Breast epithelium (tissue), 4 donors: Measurements from ENCODE around the gene TRIM67. TPM values are rescaled to one million over a fixed set of nuclear protein-coding genes. Genes with fewer than 3 reads are reported as not detected.
A peak's percentile ranks its signal among the peaks of the same experiment; 100 is the strongest.

Source experiments
- DNase-seq, 2 donors: peaks; one replicate each; pipeline ENCODE4 v3.0.0-alpha.2; 2019; ENCODE audit warnings: low spot score in 2 of 2
- H3K27ac ChIP-seq, 2 donors: fragments of 200-600 bp; sonication (generic) in 1 of 2; one replicate each; pipeline ENCODE4 v1.5.1; 2016 to 2019; ENCODE audit warnings: mild to moderate bottlenecking in 1 of 2
- H3K27me3 ChIP-seq, 2 donors: fragments of 200-600 bp; sonication (generic) in 1 of 2; one replicate each; pipeline versions ENCODE4 v1.5.1 to v1.6.0; 2017 to 2019; ENCODE audit warnings: control low read depth in 1 of 2, mild to moderate bottlenecking in 1 of 2
- H3K36me3 ChIP-seq: fragments of 200-600 bp; one replicate; pipeline ENCODE4 v1.5.1; 2019
- H3K4me1 ChIP-seq, 2 donors: fragments of 200-600 bp; sonication (generic); one replicate each; pipeline ENCODE4 v1.5.1; 2016 to 2019; ENCODE audit warnings: control low read depth in 1 of 2
- H3K4me3 ChIP-seq, 3 donors: fragments of 200-600 bp; sonication (generic); 1 replicate in 2 of 3; 2 replicates in 1 of 3; pipeline ENCODE4 v1.5.1; 2016 to 2019; ENCODE audit warnings: mild to moderate bottlenecking in 3 of 3, moderate library complexity in 2 of 3
- H3K9me3 ChIP-seq, 2 donors: fragments of 200-600 bp; sonication (generic) in 1 of 2; one replicate each; pipeline ENCODE4 v1.5.1; 2016 to 2019; ENCODE audit warnings: control low read depth in 1 of 2
- POLR2A ChIP-seq: fragments of 450-650 bp; IDR thresholded peaks from one replicate; pipeline ENCODE4 v1.6.1; 2016; ENCODE audit warnings: antibody characterized with exemption, mild to moderate bottlenecking, moderate library complexity
- POLR2AphosphoS5 ChIP-seq, 3 donors: sonication (generic); formaldehyde crosslinking; IDR thresholded peaks; one replicate each; pipeline ENCODE4 v1.6.1; 2017; ENCODE audit warnings: antibody characterized with exemption in 3 of 3
- intact Hi-C: fragments of 100-400 bp; cut with DNase I; formaldehyde crosslinking; loops from one replicate; pipeline ENCODE4 v1.15.1; 2023; ENCODE audit warnings: low total_unique reads
- total RNA-seq, 3 donors: library from RNA; depleted of rRNA; stranded (reverse); fragments of >200 nt; gene quantifications; one replicate each; pipeline ENCODE4 v1.1.0, GENCODE V29; 2016
- TF ChIP-seq, protein P1 (sequence below), 3 donors: fragments of 450-650 bp; IDR thresholded peaks; one replicate each; pipeline ENCODE4 v1.5.1; 2016 to 2017; ENCODE audit warnings: antibody characterized with exemption in 3 of 3, mild to moderate bottlenecking in 3 of 3, moderate library complexity in 3 of 3

The TRIM67 gene
- total RNA-seq, 3 donors from 2014 or later, result not detected

DNA sequence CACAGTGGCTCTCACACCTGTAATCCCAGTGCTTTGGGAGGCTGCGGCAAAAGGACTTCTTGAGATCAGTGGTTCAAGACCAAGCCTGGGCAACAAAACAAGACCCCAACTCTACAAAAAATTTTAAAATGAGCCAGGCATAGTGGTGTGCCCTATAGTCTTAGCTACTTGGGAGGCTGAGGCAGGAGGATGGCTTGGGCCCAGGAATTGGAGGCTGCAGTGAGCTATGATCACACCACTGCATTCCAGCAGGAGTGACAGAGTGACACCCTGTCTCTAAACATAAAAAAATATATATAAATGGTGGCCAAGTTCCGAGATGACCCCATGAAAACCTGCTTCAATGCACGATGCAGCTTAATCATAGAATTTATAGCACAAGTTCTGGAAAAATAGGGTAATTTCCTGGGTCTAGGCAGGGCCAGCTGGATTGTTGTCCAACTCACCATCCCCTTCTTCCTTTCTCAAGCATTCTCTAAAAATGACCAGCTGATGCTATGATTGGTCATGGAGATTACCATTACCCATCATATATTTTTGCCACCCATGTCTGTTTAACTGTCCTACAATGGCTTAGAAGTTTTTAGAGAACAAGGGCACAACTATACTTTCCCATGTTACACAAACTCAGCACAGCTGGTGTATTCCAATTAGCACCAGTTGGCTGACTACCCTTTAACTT lies 73.8 kb downstream of the TRIM67 start:
- TF ChIP-seq, protein P1, sequence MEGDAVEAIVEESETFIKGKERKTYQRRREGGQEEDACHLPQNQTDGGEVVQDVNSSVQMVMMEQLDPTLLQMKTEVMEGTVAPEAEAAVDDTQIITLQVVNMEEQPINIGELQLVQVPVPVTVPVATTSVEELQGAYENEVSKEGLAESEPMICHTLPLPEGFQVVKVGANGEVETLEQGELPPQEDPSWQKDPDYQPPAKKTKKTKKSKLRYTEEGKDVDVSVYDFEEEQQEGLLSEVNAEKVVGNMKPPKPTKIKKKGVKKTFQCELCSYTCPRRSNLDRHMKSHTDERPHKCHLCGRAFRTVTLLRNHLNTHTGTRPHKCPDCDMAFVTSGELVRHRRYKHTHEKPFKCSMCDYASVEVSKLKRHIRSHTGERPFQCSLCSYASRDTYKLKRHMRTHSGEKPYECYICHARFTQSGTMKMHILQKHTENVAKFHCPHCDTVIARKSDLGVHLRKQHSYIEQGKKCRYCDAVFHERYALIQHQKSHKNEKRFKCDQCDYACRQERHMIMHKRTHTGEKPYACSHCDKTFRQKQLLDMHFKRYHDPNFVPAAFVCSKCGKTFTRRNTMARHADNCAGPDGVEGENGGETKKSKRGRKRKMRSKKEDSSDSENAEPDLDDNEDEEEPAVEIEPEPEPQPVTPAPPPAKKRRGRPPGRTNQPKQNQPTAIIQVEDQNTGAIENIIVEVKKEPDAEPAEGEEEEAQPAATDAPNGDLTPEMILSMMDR (IDR thresholded peaks at IDR 0.05), result no peak
- TF ChIP-seq POLR2A (no peak), POLR2AphosphoS5 (IDR thresholded peaks at IDR 0.05) (no peak)
- Histone ChIP-seq H3K9me3 (no peaks in the 10 kb centered on the region), H3K36me3 (no peaks in the 10 kb centered on the region), H3K4me1 (no peaks in the 10 kb centered on the region), H3K27me3 (no peaks in the 10 kb centered on the region), H3K4me3 (no peak overlapping the region), H3K27ac (no peak overlapping the region)
- DNase-seq, result no peak
- intact Hi-C loops, result no loop called here

DNA sequence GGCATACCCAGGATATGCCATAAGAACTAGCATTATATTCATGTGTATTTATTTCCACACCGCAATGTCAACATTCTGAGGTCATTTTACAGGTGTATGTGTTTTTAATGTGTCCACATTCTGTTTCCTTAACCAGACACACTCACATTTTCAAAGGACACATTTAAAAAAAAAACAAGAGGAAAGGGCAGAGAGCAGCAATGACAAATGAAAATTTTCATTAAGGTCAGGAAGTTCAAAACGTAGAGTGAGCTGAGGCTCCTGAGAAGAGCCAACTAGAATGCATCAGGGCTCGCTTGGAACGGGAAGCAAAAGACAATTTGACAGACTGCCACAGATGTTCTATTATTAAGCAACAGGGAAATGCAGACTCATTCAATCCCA lies 74.3 kb downstream of the TRIM67 start:
- H3K36me3 ChIP-seq, result no peaks in the 10 kb centered on the region
- no peaks in the 10 kb centered on the region for H3K27me3 ChIP-seq
- intact Hi-C loops, result no loop called here
- no peak for DNase-seq
- TF ChIP-seq POLR2AphosphoS5 (IDR thresholded peaks at IDR 0.05), result no peak
- TF ChIP-seq POLR2A, result no peak
- TF ChIP-seq, protein P1 (IDR thresholded peaks at IDR 0.05), result no peak
- no peak overlapping the region for H3K27ac ChIP-seq
- H3K9me3 ChIP-seq, result no peaks in the 10 kb centered on the region
- no peak overlapping the region for H3K4me3 ChIP-seq
- H3K4me1 ChIP-seq, result no peaks in the 10 kb centered on the region

DNA sequence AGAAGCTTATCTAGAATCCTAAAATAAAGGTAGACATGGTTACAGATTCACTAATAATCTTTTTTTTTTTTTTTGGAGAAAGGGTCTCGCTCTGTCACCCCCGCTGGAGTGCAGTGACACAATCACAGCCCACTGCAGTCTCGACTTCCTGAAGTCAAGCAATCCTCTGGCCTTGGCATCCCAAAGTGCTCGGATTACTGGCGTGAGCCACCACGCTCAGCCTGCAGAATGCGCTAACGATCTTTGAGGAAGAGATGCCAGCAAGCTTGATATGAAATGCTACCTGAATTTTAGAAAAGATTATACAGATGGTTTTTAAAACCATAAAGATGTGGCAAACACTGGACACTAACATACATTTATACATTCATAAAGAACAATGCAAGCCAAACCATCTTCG lies 75.1 kb downstream of the TRIM67 start:
- Histone ChIP-seq H3K4me1 (no peaks in the 10 kb centered on the region), H3K27me3 (no peaks in the 10 kb centered on the region), H3K27ac (no peak overlapping the region), H3K36me3 (no peaks in the 10 kb centered on the region), H3K9me3 (no peaks in the 10 kb centered on the region), H3K4me3 (no peak overlapping the region)
- intact Hi-C loops, result no loop called here
- TF ChIP-seq, protein P1 (IDR thresholded peaks at IDR 0.05), result no peak
- no peak for TF ChIP-seq POLR2AphosphoS5 (IDR thresholded peaks at IDR 0.05)
- TF ChIP-seq POLR2A, result no peak
- DNase-seq, result no peak

DNA sequence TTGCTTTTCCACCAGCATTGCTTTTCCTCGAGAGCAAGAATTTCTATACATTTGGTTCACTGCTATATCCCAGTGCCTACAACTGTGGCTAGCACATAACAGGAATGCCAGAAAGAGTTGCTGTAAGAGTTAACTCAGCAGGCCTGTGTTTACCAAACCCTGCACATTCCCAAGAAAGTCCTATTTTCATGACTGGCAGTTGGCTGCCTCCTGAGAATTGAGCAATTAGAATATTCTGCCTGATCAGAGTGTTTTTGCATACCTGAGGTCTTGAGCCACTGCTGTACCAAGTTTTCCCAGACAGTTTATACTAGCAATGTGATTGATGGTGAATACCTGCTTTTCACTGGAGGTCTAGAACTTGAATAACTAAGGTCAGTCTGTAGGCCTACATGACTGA lies 76.4 kb downstream of the TRIM67 start:
- no peak for DNase-seq
- H3K27ac ChIP-seq, result no peak overlapping the region
- intact Hi-C loops, result no loop called here
- H3K9me3 ChIP-seq, result no peaks in the 10 kb centered on the region
- TF ChIP-seq POLR2A, result no peak
- TF ChIP-seq, protein P1 (IDR thresholded peaks at IDR 0.05), result no peak
- TF ChIP-seq POLR2AphosphoS5 (IDR thresholded peaks at IDR 0.05), result no peak
- H3K27me3 ChIP-seq, result no peaks in the 10 kb centered on the region
- H3K4me3 ChIP-seq, result no peak overlapping the region
- H3K36me3 ChIP-seq, result no peaks in the 10 kb centered on the region
- no peaks in the 10 kb centered on the region for H3K4me1 ChIP-seq

DNA sequence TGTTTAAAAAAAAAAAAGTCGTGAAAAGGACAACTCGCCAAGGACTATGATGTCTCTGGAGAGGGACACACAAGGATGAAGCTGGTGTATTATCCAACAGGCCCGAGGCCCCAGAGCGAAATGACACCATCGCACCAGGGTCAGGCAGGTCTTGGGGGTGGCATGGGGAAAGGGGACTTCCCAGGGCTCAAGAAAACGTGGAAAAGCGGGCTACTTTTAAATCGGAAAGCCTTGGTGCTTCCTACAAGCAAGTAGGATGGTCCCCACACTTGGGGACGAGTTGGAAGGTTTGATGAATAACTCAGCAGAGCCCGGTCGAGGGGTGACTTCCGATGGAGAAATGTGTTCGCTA lies 78.6 kb downstream of the TRIM67 start:
- intact Hi-C loops, result no loop called here
- no peaks in the 10 kb centered on the region for H3K27me3 ChIP-seq
- H3K4me3 ChIP-seq, result peak overlapping the region; percentile 80 to 86 (median 83)
- H3K27ac ChIP-seq, result peak overlapping the region; percentile 78 to 87
- no peak for DNase-seq
- H3K4me1 ChIP-seq, result no peaks in the 10 kb centered on the region
- no peaks in the 10 kb centered on the region for H3K36me3 ChIP-seq
- no peaks in the 10 kb centered on the region for H3K9me3 ChIP-seq
- TF ChIP-seq POLR2A (no peak), POLR2AphosphoS5 (IDR thresholded peaks at IDR 0.05) (no peak)
- TF ChIP-seq, protein P1 (IDR thresholded peaks at IDR 0.05), result no peak
